ENCODE results near the gene SMPDL3B.

- TF ChIP-seq, protein P1, sequence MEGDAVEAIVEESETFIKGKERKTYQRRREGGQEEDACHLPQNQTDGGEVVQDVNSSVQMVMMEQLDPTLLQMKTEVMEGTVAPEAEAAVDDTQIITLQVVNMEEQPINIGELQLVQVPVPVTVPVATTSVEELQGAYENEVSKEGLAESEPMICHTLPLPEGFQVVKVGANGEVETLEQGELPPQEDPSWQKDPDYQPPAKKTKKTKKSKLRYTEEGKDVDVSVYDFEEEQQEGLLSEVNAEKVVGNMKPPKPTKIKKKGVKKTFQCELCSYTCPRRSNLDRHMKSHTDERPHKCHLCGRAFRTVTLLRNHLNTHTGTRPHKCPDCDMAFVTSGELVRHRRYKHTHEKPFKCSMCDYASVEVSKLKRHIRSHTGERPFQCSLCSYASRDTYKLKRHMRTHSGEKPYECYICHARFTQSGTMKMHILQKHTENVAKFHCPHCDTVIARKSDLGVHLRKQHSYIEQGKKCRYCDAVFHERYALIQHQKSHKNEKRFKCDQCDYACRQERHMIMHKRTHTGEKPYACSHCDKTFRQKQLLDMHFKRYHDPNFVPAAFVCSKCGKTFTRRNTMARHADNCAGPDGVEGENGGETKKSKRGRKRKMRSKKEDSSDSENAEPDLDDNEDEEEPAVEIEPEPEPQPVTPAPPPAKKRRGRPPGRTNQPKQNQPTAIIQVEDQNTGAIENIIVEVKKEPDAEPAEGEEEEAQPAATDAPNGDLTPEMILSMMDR (IDR thresholded peaks at IDR 0.05): no peak
- TF ChIP-seq POLR2AphosphoS5 (IDR thresholded peaks at IDR 0.05) (no peak), EP300 (IDR thresholded peaks at IDR 0.05) (no peak)
Measured at GRCh38 chr1:27967884-27968466, 33.2 kb downstream of the SMPDL3B start.

All from sigmoid colon (tissue), 4 donors.